Hepatic stellate cell (primary cell): Measurements from ENCODE around the gene PARD3.
A peak's percentile ranks its signal among the peaks of the same experiment; 100 is the strongest.

Source experiments
- DNase-seq: peaks from one replicate; pipeline ENCODE4 v3.0.0; 2011; ENCODE audit warnings: low spot score

PARD3 gene

DNA sequence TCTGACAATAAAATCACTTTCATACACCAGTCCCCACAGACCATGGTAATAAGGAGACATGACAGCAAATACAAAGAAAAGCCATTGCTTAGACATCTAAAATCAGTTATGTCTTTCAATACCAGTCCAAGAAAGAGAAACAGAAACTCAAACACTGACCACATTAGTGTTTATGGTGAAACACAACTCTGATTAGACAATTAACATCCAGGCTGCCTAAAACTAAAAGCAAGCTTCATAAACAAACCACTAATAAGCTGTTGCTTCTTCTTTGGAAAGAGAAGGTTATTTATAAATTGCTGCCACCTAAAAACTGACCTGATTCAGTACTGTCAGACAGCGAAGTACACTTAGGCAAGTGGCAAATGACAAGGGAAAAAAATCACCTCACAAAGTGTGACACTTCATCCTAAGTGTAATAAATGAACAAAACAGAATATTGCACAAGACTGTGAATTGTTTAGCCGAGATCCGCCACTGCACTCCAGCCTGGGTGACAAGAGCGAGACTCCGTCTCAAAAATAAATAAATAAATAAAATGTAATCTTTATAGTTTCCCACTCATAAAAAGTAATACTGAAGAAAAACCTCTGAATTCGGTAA is 277.4 kb downstream of the PARD3 start:
- DNase-seq, result no peak

DNA sequence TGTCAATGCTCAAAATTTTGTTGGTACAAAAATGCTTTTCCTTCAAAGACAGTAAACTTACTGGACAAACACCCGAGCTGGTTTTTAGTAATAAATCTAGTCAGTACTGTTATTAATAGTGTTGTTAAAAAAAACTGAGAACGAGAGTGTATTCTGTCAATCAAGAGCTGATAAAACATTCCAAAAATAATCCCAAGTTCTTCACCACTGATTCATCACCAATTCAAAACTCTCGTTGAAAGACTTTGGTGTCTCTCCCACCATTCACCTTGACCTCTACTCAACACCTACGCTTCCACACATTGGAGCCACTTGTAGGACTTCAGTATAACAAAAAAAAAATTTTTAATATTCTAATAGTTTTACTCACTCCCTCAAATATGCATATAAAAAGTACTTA is 279.2 kb downstream of the PARD3 start:
- no peak for DNase-seq

DNA sequence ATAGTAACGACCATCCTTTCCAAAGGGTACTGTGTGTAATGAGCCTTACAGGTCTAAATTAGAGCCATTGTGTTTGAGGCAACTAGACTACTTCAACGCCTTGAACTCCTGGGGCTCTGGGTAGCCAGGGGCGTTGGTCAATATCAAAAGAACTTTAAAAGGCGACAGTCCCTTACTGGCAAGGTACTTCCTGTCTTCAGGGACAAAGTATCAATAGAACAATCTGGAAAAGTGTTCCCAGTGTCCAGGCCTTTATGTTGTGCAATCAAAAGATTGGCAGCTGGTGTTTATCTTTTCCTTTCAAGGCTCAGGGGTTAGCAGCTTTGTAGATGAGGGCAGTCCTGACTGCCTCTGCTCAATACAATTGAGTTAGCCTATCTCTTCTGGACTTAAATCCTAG is 284.3 kb downstream of the PARD3 start:
- no peak for DNase-seq

DNA sequence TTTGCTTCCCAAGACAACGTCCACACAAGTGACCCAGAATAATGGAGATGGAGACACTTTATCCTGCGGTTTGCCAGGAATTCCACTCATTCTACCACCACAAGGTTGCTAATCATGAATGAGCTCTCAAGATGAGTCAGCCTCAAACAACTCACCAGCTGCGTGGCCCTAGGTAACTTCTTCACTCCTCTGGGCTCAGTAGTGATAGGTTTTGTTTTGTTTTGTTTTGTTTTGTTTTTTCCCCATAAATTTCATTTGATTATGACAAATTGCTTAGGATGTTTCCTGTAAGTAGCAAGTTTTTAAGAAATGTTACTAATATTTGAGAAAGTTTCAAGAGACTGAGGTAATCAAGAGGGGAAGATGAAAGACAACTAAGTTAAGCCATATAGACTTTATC is 286.8 kb downstream of the PARD3 start:
- DNase-seq, result peak; percentile 13

DNA sequence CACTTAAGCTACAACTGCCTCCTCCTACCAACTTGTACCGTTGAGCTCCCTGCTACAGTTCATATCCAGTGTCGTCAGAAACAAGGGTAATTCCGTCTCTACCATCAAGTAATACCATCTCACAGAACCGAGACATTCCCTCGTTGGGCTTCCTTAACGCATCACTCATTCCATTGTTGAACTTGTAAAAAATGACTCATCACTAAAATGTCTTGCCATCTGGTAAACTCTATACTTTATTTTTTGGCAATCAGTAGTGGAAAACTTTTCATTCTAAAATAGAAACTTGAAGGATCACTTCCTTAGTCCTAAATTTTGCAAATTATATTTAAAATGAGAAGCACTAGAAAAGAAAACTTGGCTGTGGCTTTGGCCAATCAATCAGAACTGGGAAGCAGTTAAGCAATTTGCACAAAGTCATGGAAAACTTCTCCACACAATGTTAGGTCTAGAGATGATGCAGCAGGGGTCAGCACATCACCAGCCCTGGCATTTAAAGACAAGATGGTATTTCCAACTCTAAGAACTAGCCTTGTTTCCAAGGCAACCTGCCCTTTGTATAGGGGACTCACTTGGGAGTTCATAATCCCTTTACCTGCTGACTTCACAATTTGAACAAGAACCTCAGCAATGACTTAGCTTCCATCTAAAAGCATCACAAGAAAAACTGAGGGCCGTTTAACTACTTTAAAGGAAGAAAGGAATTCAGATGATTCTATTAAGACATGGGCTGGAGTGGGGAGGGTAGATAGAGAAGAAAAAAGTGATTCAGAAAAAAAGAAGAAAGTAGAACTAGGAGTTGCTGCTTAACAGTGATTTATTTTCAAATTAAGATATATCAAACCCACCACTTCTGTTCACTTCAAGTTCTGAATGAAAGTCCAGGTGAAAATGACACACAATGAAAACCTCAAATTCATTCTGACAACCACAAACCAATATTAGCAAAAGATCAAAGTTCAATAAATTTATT is 288.1 kb downstream of the PARD3 start:
- peak; percentile 39 for DNase-seq

DNA sequence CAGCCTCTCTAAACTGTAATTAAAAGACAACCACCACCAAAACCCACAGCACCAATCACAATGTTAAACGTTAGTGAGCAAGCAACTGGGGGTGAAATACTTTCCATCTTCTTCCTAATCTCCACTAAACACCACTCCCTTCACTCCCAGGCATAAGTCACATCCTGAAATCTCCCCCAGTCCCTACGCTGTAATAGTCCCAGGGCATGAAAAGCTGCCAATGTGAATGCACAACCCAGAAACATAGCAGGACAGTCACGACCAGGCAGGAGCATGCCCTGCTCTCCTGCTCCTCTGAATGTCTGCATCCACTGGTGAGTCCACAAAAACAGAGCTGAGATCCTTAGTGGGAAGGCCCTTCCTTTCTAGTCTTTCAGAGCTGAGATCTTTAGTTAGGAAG is 288.9 kb downstream of the PARD3 start:
- DNase-seq, result peak; percentile 30

DNA sequence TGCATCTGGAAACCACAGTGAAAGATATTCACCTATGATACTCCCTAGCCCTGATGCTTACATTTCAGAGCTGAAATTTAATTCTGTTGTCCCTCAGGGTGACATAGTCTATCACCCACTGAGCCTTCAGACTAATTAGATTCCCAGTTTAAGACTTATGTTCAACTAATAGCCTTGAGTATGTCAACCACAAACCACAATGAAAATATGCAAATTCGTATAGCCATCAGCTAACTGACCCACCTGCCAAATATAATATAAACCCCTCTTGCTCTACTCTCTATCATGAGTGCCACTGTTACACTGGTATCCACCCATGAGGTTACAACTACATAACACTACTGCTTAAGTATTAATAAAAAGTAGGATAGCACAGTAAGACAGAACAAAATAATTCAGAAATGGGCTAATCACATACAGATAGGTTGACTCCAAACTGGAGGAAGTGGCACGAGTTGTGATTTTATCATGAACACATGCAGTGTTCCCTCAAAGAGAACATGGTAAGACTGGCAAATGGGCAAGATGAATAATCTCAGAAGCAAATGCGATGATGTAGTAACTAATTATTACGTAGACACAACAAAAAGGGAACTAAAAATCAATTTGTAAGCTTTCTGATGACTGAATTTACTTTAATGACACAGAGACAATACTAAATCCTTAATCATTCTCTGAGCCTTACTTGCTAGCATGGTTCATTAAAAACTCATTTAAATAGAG is 290.6 kb downstream of the PARD3 start:
- DNase-seq, result no peak

DNA sequence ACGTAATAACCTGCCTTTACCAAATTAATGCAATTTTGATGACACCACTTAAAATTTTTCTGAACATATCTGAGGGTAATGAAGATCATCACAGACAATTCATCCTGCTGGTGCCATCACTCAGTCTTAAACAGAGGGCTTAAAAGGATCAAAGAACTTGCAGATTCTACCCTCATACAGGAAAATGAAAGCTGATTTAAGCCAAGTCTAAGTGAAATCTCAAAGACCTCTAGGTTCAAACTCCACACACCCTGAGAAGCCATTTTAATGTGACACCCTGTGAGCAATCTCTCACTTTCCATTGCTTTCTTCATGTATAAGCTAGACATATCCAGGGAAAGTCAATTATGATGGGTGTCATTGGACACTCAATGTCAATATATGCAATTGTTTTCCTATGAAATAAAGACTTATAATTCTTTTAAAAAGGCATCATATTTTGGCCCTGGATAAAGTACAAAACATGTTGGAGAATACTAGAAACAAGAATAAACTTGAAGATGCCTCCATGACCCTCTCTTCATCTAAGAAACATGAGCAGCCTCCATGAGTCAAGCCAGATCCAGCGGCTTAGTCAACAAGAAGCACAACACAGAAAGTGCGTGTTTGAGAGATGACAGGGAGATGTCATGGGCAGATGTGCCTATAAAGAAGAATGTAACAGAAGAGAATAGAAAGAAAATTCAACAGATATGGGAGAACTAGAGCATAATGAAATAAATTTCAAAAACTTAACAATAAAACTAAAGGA is 291.9 kb downstream of the PARD3 start:
- DNase-seq, result no peak

DNA sequence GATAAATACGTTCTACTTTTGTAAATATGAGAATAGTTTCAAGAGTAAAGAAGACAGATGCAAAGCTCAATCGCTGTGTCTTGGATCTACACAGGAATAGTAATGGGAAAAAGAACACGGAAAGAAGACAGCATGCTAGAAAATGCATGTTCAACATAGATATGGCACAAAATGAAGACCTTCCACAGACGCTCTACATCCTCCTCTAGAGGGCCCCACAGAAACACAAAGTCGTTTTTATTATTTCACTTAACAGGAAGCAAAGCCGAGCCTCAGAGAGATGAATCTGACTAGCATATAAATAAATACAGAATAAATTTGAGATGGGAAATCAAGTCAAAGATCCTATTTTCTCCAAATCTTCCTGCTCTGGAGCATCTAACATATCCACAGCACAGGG is 292.6 kb downstream of the PARD3 start:
- peak; percentile 14 for DNase-seq

DNA sequence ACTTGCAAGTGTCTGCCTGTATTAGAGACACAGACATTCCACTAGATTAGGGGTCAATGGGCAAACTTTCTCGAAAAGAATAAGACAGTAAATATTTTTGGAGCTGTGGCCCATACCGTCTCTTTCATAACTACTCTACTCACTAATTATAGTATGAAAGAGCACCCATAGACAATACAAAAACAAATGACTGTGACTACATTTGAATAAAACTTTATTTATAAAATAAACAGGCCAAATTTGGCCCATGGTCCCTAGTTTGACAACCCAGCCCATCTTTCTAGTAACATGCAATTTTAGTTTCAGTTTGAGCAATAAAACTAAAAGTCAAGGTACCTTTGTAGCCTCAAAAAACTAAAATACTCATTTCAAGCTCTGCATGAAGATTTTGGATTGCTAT is 294.6 kb downstream of the PARD3 start:
- no peak for DNase-seq

DNA sequence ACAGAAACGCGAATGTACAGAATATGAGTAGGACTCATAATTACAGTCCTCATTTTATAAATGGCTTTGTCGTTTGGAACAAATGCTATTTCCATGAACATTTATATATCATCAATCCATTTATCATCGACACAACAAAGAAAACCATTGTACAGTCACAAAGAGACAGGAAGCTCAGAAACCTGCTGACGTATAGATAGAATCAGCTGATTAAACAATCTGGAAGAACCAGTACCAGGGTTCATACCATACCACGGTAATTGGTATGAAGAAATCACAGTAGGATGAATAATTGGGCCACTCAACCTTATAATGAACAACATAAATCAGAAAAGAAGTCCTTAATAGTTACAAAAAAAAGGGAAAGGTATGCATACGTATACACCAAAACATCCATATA is 295.0 kb downstream of the PARD3 start:
- no peak for DNase-seq

DNA sequence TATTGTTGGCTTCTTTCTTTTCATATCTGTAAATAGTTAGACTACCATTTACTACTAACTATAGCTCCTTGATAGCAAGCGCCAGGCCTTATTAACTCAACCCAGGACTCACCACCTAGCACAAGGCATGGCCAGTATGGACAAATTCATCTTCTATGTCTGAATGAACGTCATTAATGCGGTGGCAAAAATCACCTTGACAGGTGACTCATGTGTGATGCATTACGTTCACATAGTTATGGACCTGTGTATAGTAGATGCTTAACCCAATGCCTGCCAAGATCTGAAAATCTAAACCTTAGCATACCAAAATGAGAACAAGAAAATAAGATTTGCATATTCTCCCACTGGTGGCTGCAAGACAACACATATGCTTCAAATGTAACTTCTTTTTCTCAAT is 300.8 kb downstream of the PARD3 start:
- DNase-seq, result no peak

DNA sequence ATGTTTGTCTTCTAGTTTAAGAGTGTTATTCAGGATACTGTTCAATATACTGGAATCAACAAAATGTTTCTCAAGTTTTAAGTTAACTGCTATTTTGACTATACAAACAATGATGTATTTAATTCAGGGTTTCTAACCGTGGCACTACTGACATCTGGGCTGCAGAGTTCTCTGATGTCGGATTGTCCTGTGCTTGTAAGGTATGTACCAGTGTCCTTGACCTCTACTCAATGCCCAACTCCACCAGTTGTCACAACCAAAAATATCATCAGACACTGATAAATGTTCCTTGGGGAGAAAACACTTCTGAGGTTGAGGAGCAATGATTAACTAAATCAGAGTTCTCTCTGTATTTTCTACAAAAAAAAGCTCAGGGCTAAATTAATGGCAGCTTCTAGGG is 301.5 kb downstream of the PARD3 start:
- DNase-seq, result no peak

DNA sequence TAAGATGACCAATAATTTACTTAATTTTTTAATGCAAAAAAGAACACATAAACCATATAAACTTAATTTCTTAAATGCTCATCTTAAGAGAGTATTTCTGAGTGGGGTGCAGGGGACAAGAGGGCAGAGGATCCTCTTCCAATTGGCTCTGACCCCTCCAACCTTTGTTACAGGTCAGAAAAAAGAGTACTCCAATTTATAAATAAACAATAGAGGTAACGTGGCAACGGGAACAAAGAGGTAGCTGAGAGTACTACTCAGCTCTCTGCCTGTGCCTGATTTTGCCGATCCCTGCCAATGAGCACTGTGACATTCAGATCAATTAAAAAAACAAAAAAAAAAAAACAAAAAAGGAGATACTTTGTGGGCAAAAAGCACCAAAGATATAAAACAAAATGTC is 307.9 kb downstream of the PARD3 start:
- no peak for DNase-seq

DNA sequence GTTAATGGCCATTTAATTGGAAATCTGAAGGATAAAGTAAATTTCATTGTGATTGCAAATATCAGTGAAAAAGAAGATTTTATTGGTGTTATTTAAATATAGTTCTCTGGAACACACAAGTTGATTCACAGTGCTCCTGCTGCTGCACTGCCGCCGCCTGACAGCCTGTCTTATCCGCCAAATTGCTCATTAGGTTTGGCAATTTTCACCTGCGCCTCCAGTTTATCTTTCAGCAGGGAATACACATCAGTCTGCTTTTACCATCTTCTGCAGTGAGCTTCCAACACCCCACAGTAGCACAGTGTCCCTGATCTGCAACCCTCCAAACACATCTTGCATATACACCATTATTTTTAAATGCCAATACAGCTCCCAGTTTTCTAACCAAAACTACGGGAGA is 308.3 kb downstream of the PARD3 start:
- no peak for DNase-seq

DNA sequence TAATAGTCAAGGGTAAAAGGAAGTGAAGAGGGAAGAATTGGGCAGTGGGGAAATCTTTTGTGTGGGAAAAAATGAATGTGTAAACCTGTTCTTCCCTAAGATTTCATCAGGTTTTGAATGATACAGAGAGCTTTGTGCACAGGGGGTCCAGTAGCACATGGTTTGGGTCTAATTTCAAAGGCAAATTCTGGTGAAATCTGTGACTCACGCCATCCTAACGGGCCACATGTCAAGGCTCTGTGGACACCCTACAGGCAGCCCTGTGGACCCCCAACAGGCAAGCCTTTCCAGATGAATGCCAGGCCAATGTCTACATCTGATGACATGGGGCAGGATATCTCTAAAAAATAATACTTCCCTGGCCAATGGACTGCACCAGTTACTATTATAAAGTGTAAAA is 309.8 kb downstream of the PARD3 start:
- no peak for DNase-seq

DNA sequence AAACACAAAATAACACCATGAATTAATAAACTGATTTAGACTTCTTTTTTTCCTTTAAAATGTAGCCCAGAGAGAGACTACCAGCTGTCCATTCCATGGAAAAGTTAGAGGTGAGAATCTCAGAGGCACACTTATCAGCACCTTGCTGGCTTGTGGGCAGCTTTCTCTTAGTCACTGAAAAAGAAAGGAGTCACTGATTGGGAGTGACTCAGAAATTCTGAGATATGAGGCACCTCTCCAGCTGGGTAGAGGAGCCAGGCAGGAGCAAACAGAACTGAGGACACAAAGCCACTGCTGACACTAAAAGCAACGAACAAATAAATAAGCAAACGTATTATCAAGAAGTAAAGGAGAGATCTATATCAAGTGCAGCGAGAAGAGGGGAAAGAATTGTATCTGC is 310.6 kb downstream of the PARD3 start:
- DNase-seq, result no peak

DNA sequence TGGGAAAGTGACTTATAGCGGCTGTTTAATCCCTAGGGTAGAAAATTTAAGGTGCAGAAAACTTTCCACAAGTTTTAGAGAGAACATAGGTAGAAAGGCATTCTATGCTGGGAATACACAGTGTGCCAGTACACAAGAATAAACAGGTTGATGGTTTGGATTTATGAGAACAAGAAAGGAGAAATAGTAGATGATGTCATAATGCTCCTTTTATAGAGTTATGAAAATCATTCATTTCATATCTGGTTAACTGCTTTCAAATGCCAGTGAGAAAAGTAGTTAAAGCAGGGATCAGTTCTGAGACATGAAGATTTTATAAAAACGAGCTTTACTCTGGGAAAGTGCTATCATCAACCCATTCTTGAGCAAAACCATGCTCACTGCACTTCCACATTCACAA is 311.4 kb downstream of the PARD3 start:
- DNase-seq, result no peak

DNA sequence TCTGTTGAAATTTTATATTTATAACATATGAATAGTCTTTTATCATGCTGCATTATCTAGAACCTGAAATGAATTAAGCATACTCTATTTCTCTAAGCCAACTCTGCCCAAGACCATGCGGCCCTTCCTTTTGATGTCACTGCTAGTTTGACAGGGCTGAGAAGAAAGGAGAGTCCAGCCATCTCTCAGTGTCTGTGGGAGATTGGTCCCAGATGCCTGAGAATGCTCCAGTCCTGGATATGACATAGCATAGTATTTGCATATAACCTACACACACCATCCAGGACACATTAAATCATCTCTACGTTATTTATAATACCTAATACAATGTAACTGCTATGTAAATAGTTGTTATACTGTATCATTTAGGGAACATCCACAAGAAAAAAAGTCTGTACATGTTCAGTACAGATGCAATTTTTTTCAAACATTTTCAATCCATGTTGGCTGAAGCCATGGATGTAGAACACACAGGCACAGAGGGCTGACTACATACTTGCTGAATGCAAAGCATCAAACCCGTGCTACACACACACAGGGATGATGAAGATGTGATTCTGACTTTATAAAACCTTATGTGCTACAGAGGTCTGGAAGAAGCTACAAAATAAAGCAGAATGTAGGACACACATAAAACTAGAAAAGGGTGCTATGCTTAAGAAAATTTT is 315.4 kb downstream of the PARD3 start:
- DNase-seq, result no peak

DNA sequence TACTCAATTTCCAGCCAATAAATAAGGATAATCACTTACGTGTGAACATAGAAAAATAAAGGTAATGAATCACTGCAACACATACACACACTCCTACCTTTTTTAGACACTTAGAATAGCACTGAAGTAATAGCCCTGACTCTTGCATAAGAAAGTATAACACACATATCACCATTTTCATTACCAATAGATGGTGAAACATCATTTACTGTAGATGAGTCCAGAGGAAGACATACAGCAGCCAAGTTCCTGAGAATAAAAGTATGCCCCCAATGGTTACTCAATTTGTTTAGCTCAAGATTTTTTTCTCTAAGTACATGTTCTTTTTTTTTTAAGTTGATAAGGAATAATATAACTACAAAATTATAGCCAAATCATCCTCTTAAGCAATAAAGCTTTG is 316.3 kb downstream of the PARD3 start:
- DNase-seq, result no peak

DNA sequence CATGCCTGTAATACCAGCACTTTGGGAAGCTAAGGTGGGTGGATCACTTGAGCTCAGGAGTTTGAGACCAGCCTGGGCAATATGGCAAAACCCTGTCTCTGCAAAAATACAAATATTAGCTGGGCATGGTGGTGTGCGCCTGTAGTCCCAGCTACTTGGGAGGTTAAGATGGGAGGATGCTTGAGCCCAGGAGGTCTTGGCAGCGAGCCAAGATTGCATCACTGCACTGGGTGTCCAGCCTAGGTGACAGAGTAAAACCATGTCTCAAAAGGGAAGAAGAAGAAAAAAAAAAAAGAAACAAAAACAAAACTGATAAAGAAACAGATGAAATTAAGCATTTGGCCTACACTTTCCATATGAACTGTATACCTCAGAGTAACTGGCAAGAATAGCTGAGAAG is 319.2 kb downstream of the PARD3 start:
- DNase-seq, result no peak

DNA sequence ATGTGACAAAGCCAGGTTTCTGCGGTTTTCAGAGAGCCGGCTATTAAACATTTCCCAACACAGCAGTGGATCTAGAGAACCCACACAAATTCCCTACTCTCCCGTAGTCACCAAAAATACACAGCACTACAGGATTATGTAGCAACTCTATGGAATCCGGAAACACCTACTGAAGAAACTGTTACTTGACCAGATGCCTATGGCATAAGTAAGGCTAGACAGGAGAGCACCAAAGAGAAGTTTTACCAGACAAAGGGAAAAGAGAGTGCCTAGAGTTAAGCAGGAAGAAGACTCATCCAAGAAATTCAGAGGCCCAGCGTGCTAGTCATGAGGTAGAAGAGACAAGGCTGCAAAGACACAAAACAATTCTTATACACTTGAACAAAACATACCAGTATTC is 321.1 kb downstream of the PARD3 start:
- DNase-seq, result no peak
